ENCODE results near the gene ANKHD1. TPM values are rescaled to one million over a fixed set of nuclear protein-coding genes. Genes with fewer than 3 reads are reported as not detected.

ANKHD1 gene
- total RNA-seq, 1 donor from 2014 or later: 129 TPM

DNA sequence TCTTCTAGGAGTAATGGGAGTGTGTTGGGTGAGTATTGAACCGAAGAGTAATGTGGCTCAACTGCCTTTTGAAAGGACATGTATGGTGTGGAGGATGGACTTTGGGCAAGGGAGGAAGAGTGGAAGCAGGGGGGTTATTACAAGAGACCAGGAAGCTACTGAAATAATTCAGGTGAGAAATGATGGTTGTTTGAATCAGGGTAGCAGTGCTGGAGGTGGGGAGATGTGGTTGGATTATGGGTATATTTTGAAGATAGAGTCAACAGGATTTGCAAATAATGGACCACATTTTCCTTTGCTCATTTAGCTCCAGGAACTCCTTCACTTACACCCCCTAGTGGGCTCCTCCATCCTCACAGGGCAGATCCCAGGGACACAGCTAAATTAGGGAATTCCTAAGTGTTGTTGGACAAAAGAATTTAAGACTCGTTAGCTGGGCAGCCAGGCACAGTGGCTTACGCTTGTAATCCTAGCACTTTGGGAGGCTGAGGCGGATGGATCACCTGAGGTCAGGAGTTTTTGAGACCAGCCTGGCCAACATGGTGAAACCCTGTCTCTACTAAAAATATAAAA lies 42.8 kb upstream of the ANKHD1 start:
- H3K27me3 Mint-ChIP-seq: peaks cover 16% of the 10 kb centered on the region
- TF ChIP-seq, protein P1, sequence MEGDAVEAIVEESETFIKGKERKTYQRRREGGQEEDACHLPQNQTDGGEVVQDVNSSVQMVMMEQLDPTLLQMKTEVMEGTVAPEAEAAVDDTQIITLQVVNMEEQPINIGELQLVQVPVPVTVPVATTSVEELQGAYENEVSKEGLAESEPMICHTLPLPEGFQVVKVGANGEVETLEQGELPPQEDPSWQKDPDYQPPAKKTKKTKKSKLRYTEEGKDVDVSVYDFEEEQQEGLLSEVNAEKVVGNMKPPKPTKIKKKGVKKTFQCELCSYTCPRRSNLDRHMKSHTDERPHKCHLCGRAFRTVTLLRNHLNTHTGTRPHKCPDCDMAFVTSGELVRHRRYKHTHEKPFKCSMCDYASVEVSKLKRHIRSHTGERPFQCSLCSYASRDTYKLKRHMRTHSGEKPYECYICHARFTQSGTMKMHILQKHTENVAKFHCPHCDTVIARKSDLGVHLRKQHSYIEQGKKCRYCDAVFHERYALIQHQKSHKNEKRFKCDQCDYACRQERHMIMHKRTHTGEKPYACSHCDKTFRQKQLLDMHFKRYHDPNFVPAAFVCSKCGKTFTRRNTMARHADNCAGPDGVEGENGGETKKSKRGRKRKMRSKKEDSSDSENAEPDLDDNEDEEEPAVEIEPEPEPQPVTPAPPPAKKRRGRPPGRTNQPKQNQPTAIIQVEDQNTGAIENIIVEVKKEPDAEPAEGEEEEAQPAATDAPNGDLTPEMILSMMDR (conservative IDR thresholded peaks at IDR 0.05): peak; percentile 64
- H3K36me3 Mint-ChIP-seq: no peaks in the 10 kb centered on the region
- H3K4me3 Mint-ChIP-seq: no peak overlapping the region
- H3K9me3 Mint-ChIP-seq: no peaks in the 10 kb centered on the region
- peak overlapping the region; percentile 21 for H3K27ac Mint-ChIP-seq
- no peak for DNase-seq (ENCODE audit: extremely low spot score, unreplicated experiment)
- peaks cover 10% of the 10 kb centered on the region for H3K4me1 Mint-ChIP-seq (ENCODE audit: unreplicated experiment)

DNA sequence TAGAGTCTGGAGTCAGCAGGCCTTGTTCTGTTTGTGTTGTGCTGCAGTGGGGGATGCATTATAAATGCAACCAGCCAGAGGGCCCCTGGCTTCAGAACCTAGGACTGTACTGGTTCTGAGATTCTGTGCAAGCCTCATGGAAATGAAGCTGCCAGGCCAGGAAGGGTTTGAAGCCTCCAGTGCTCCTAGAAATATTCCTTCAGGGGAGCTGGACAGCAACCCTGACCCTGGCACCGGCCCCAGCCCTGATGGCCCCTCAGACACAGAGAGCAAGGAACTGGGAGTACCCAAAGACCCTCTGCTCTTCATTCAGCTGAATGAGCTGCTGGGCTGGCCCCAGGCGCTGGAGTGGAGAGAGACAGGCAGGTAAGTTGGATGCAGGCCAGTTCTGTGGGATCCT lies 41.5 kb upstream of the ANKHD1 start, which contains the start of gene SLC4A9:
Gene SLC4A9 (plus strand): TSS at position 94 of the 400 bp plus-strand sequence. CDS start 43 bp downstream, at position 137.
- no peak within 1 kb of the TSS for H3K4me3 Mint-ChIP-seq
- H3K9me3 Mint-ChIP-seq: no peaks in the 10 kb centered on the region
- no peaks in the 10 kb centered on the region for H3K36me3 Mint-ChIP-seq
- H3K27ac Mint-ChIP-seq: no peak within 1 kb of the TSS
- H3K27me3 Mint-ChIP-seq: peaks cover 10% of the 10 kb centered on the region
- TF ChIP-seq, protein P1 (conservative IDR thresholded peaks at IDR 0.05): no peak
- peaks cover 10% of the 10 kb centered on the region for H3K4me1 Mint-ChIP-seq (ENCODE audit: unreplicated experiment)
- DNase-seq (ENCODE audit: extremely low spot score, unreplicated experiment): no peak

DNA sequence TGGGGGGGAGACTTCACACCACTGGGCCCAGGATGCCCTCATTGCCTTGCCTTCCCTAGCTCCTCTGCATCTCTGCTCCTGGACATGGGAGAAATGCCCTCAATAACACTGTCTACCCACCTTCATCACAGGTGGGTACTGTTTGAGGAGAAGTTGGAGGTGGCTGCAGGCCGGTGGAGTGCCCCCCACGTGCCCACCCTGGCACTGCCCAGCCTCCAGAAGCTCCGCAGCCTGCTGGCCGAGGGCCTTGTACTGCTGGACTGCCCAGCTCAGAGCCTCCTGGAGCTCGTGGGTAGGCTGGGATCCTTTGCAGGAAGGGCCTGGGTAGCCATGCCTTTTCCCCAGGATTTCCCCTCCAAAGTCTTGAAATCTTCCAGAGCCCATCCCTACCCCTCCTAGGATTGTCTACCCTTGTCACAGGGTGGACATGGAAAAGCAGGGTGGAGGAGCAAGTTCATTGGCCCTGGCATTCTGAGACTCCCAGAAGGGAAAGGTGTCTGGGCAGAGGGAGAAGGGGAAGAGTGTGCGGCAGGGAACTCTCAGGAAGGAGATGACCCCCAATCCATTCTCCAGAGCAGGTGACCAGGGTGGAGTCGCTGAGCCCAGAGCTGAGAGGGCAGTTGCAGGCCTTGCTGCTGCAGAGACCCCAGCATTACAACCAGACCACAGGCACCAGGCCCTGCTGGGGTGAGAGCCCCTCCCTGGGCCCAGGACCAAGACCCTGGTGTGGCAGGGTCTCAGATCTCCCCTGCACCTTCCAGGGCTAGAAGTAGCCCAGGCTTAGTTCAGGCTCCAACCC lies 40.8 kb upstream of the ANKHD1 start:
- TF ChIP-seq, protein P1 (conservative IDR thresholded peaks at IDR 0.05): no peak
- Mint-ChIP-seq H3K9me3 (no peaks in the 10 kb centered on the region), H3K27ac (no peak overlapping the region), H3K27me3 (peaks cover 10% of the 10 kb centered on the region), H3K36me3 (no peaks in the 10 kb centered on the region), H3K4me1 (ENCODE audit: unreplicated experiment) (peaks cover 10% of the 10 kb centered on the region), H3K4me3 (no peak overlapping the region)
- no peak for DNase-seq (ENCODE audit: extremely low spot score, unreplicated experiment)

DNA sequence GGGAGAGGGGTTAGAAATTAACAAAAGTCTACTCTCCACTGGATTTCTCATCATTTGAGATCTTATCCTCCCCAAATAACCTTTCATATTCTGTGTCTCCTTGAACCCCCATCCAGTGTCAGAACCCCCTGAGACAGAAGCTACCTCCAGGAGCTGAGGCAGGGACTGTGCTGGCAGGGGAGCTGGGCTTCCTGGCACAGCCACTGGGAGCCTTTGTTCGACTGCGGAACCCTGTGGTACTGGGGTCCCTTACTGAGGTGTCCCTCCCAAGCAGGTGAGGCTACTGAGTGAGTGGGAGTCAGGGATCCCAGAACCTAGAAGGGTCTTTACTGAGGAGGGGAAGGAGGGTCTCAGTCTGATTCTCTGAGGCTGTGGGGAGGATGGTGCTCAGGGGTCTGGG lies 39.7 kb upstream of the ANKHD1 start:
- TF ChIP-seq, protein P1 (conservative IDR thresholded peaks at IDR 0.05): no peak
- no peak for DNase-seq (ENCODE audit: extremely low spot score, unreplicated experiment)
- no peak overlapping the region for H3K4me3 Mint-ChIP-seq
- H3K27me3 Mint-ChIP-seq: peaks cover 10% of the 10 kb centered on the region
- H3K4me1 Mint-ChIP-seq (ENCODE audit: unreplicated experiment): peaks cover 10% of the 10 kb centered on the region
- no peak overlapping the region for H3K27ac Mint-ChIP-seq
- no peaks in the 10 kb centered on the region for H3K36me3 Mint-ChIP-seq
- no peaks in the 10 kb centered on the region for H3K9me3 Mint-ChIP-seq

DNA sequence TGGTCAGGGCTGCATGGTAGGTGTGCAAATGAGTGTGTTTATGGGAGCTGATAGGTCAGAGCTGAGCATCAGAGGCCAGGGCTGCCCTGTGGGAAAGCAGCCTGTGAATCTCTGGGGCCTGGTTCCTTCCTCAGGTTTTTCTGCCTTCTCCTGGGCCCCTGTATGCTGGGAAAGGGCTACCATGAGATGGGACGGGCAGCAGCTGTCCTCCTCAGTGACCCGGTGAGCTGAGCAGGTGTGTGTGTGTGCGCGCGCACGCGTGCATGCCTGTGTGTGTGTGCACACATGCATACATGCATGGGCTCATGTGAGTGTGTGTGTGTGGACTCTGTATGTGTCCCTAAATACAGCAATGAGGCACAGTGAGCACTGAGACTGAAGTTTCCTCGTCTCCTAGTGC lies 39.3 kb upstream of the ANKHD1 start:
- H3K36me3 Mint-ChIP-seq: no peaks in the 10 kb centered on the region
- H3K4me1 Mint-ChIP-seq (ENCODE audit: unreplicated experiment): peaks cover 10% of the 10 kb centered on the region
- H3K9me3 Mint-ChIP-seq: no peaks in the 10 kb centered on the region
- H3K4me3 Mint-ChIP-seq: no peak overlapping the region
- no peak for DNase-seq (ENCODE audit: extremely low spot score, unreplicated experiment)
- no peak overlapping the region for H3K27ac Mint-ChIP-seq
- TF ChIP-seq, protein P1 (conservative IDR thresholded peaks at IDR 0.05): no peak
- H3K27me3 Mint-ChIP-seq: peaks cover 10% of the 10 kb centered on the region

Measured in type B pancreatic cell (in vitro differentiated cells).